ENCODE measurements around the gene PHF1.

PHF1 gene

DNA sequence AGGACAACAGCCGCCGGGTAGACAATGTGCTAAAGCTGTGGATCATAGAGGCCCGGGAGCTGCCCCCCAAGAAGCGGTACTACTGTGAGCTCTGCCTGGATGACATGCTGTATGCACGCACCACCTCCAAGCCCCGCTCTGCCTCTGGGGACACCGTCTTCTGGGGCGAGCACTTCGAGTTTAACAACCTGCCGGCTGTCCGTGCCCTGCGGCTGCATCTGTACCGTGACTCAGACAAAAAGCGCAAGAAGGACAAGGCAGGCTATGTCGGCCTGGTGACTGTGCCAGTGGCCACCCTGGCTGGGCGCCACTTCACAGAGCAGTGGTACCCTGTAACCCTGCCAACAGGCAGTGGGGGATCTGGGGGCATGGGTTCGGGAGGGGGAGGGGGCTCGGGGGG lies 26.9 kb downstream of the PHF1 start:
- Histone ChIP-seq H3K27ac (ENCODE audit: low read depth, low read length) (no peak overlapping the region), H3K4me3 (ENCODE audit: low read depth, low read length) (no peak overlapping the region), H3K27me3 (ENCODE audit: control insufficient read depth, insufficient read depth, low read length) (no peaks in the 10 kb centered on the region), H3K36me3 (ENCODE audit: control insufficient read depth, insufficient read depth, low read length) (peaks cover 75% of the 10 kb centered on the region), H3K9me3 (ENCODE audit: control insufficient read depth, insufficient read depth, low read length) (no peaks in the 10 kb centered on the region), H3K4me1 (ENCODE audit: control insufficient read depth, insufficient read depth, low read length) (peaks cover 13% of the 10 kb centered on the region), H3K9ac (ENCODE audit: low read depth, low read length) (no peak overlapping the region)

DNA sequence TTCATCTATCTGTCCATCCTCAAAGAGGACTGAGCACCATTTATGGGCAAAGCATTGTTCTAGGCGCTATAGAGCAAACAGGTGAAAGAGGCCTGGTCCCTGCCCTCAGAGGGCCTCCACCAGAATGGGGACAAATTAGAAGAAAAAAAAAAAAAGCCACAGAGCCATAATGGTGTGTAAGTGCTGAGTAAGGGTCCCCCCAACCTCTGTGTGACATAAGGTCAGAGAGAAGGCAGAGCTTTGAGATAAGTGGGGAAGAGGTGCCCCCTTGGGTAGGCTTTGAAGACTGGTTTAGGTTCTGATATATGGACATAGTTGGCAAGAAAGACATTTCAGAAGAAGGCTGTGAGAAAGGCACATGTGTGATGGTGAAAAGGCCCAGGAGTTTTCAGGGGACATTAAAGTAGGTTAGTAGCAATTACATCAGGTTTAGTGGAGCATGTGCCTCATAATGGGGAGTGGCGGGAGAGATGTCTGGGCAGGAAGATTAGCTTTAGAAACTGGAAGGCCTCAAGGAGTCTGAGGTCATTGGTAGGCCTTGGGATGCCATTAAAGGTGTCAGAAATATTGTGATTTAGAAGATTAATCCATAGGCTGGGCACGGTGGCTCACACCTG lies 28.3 kb downstream of the PHF1 start:
- H3K4me1 ChIP-seq (ENCODE audit: control insufficient read depth, insufficient read depth, low read length) = peaks cover 2% of the 10 kb centered on the region
- peaks cover 86% of the 10 kb centered on the region for H3K36me3 ChIP-seq (ENCODE audit: control insufficient read depth, insufficient read depth, low read length)
- no peak overlapping the region for H3K27ac ChIP-seq (ENCODE audit: low read depth, low read length)

DNA sequence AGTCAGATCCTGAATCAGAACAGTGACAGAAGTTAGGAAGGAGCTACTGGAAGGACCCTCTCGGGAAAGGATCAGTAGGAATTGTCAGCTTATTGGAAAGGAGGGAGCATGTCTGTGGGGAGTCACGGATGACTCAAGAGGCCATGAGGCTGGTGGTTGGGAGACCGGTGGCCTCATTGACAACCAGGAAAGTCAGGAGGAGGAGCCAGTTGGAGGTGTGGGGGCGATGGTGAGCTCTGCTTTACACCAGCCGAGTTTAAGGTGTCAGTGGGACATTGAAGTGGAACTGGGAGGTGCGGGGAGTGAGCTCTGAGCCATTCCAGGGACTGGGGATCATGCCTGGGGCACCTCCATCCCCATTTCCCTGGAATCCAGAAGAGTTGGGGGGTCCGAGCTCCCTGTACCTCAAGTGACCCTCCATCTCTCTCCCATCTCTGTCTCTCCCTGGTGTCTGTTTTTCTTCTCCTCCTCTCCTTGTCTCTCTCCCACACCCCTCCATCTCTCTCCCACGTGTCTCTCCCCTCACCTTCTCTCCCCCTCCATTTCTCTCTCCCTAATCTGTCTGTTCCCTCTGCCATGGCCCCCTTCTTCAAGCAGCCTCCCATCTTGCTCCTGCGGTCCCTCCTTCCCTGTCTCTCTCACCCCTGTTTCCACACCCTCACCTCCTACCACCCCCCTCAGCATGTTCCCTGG lies 29.3 kb downstream of the PHF1 start:
- no peak overlapping the region for H3K4me3 ChIP-seq (ENCODE audit: low read depth, low read length)
- no peaks in the 10 kb centered on the region for H3K27me3 ChIP-seq (ENCODE audit: control insufficient read depth, insufficient read depth, low read length)
- peaks cover 94% of the 10 kb centered on the region for H3K36me3 ChIP-seq (ENCODE audit: control insufficient read depth, insufficient read depth, low read length)
- no peaks in the 10 kb centered on the region for H3K4me1 ChIP-seq (ENCODE audit: control insufficient read depth, insufficient read depth, low read length)
- no peaks in the 10 kb centered on the region for H3K9me3 ChIP-seq (ENCODE audit: control insufficient read depth, insufficient read depth, low read length)
- H3K27ac ChIP-seq (ENCODE audit: low read depth, low read length) = no peak overlapping the region
- no peak overlapping the region for H3K9ac ChIP-seq (ENCODE audit: low read depth, low read length)

More for the DNA sequence above, 28.3 kb downstream of the PHF1 start:
- H3K9ac ChIP-seq (ENCODE audit: low read depth, low read length) = no peak overlapping the region
- no peaks in the 10 kb centered on the region for H3K27me3 ChIP-seq (ENCODE audit: control insufficient read depth, insufficient read depth, low read length)
- no peaks in the 10 kb centered on the region for H3K9me3 ChIP-seq (ENCODE audit: control insufficient read depth, insufficient read depth, low read length)
- H3K4me3 ChIP-seq (ENCODE audit: low read depth, low read length) = no peak overlapping the region

DNA sequence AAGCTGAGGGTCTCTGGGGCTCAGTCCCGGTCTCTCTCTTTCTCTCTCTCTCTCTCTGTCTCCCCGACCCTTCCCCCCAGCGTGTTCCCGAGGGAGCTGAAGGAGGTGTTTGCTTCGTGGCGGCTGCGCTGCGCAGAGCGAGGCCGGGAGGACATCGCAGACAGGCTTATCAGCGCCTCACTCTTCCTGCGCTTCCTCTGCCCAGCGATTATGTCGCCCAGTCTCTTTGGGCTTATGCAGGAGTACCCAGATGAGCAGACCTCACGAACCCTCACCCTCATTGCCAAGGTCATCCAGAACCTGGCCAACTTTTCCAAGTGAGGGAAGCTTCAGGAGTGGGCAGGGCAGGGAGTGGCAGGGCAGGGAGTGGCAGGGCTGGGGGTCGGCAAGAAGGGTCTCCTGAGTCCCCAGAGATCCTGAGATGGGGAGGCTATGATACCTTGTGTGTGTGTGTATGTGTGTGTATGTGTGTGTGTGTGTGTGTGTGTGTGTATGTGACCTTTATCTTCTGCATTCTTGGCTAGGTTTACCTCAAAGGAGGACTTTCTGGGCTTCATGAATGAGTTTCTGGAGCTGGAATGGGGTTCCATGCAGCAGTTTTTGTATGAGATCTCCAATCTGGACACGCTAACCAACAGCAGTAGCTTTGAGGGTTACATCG lies 30.0 kb downstream of the PHF1 start:
- H3K27me3 ChIP-seq (ENCODE audit: control insufficient read depth, insufficient read depth, low read length) = no peaks in the 10 kb centered on the region
- H3K9ac ChIP-seq (ENCODE audit: low read depth, low read length) = no peak overlapping the region
- H3K9me3 ChIP-seq (ENCODE audit: control insufficient read depth, insufficient read depth, low read length) = no peaks in the 10 kb centered on the region
- H3K36me3 ChIP-seq (ENCODE audit: control insufficient read depth, insufficient read depth, low read length) = peaks cover 93% of the 10 kb centered on the region
- H3K27ac ChIP-seq (ENCODE audit: low read depth, low read length) = no peak overlapping the region
- H3K4me1 ChIP-seq (ENCODE audit: control insufficient read depth, insufficient read depth, low read length) = no peaks in the 10 kb centered on the region
- no peak overlapping the region for H3K4me3 ChIP-seq (ENCODE audit: low read depth, low read length)

- peaks cover 93% of the 10 kb centered on the region for H3K36me3 ChIP-seq (ENCODE audit: control insufficient read depth, insufficient read depth, low read length)
- no peak overlapping the region for H3K27ac ChIP-seq (ENCODE audit: low read depth, low read length)
Observed at GRCh38 chr6:33441457-33441856, 30.6 kb downstream of the PHF1 start.

DNA sequence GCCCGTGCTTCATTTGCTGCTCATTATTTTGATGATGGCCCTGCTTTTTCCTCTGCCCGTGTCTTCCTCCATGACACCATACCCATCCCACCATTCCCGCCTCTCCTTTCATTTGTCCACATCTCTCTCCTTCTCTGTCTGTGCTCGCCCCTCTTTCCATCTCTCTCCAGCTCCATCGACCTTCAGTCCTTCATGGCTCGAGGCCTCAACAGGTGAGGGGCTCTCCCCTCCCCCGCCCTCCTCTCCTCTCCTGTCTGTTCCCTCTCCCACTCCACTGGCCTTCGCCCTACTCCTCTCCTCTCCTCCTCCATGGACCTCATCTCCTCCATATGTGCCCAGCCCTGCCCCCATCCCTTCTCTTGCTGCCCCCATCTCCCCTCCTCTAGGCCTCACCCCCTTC lies 31.5 kb downstream of the PHF1 start:
- H3K4me1 ChIP-seq (ENCODE audit: control insufficient read depth, insufficient read depth, low read length) = no peaks in the 10 kb centered on the region
- no peak overlapping the region for H3K4me3 ChIP-seq (ENCODE audit: low read depth, low read length)
- no peak overlapping the region for H3K27ac ChIP-seq (ENCODE audit: low read depth, low read length)
- peaks cover 93% of the 10 kb centered on the region for H3K36me3 ChIP-seq (ENCODE audit: control insufficient read depth, insufficient read depth, low read length)
- no peak overlapping the region for H3K9ac ChIP-seq (ENCODE audit: low read depth, low read length)
- H3K9me3 ChIP-seq (ENCODE audit: control insufficient read depth, insufficient read depth, low read length) = no peaks in the 10 kb centered on the region
- no peaks in the 10 kb centered on the region for H3K27me3 ChIP-seq (ENCODE audit: control insufficient read depth, insufficient read depth, low read length)

More at GRCh38 chr6:33441457-33441856, 30.6 kb downstream of the PHF1 start:
- H3K4me1 ChIP-seq (ENCODE audit: control insufficient read depth, insufficient read depth, low read length) = no peaks in the 10 kb centered on the region
- H3K9ac ChIP-seq (ENCODE audit: low read depth, low read length) = no peak overlapping the region
- H3K27me3 ChIP-seq (ENCODE audit: control insufficient read depth, insufficient read depth, low read length) = no peaks in the 10 kb centered on the region
- no peak overlapping the region for H3K4me3 ChIP-seq (ENCODE audit: low read depth, low read length)
- H3K9me3 ChIP-seq (ENCODE audit: control insufficient read depth, insufficient read depth, low read length) = no peaks in the 10 kb centered on the region

DNA sequence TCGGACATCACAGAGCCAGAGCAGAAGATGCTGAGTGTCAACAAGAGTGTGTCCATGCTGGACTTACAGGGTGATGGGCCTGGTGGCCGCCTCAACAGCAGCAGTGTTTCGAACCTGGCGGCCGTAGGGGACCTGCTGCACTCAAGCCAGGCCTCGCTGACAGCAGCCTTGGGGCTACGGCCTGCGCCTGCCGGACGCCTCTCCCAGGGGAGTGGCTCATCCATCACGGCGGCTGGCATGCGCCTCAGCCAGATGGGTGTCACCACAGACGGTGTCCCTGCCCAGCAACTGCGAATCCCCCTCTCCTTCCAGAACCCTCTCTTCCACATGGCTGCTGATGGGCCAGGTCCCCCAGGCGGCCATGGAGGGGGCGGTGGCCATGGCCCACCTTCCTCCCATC lies 32.2 kb downstream of the PHF1 start:
- Histone ChIP-seq H3K36me3 (ENCODE audit: control insufficient read depth, insufficient read depth, low read length) (peaks cover 94% of the 10 kb centered on the region), H3K27me3 (ENCODE audit: control insufficient read depth, insufficient read depth, low read length) (no peaks in the 10 kb centered on the region), H3K9me3 (ENCODE audit: control insufficient read depth, insufficient read depth, low read length) (no peaks in the 10 kb centered on the region)

DNA sequence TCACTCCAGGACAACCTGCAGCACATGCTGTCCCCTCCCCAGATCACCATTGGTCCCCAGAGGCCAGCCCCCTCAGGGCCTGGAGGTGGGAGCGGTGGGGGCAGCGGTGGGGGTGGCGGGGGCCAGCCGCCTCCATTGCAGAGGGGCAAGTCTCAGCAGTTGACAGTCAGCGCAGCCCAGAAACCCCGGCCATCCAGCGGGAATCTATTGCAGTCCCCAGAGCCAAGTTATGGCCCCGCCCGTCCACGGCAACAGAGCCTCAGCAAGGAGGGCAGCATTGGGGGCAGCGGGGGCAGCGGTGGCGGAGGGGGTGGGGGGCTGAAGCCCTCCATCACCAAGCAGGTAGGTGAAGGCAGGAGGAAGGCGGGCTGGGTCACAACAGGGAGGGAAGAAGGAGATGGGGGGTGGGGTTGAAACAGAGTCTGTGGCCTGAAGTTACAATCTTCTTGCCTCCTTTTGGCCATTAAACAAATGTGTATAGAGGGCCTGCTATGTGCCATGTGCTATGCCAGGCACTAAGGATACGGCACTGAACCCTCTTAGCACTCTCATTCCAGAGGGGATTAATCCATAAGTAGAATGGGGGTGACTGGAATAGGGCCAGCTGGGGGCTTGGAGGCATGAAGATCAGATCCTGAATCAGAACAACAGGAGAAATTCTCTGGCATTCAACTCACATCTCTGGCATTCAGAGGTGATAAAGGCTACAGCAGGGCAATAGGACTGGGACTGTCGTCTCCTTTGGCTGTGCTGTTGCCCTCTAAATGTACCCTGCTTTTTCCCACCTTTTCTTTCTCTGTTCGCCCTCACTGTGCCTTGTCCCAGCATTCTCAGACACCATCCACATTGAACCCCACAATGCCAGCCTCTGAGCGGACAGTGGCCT lies 33.0 kb downstream of the PHF1 start:
- no peak overlapping the region for H3K9ac ChIP-seq (ENCODE audit: low read depth, low read length)
- no peaks in the 10 kb centered on the region for H3K27me3 ChIP-seq (ENCODE audit: control insufficient read depth, insufficient read depth, low read length)
- H3K36me3 ChIP-seq (ENCODE audit: control insufficient read depth, insufficient read depth, low read length) = peaks cover 94% of the 10 kb centered on the region
- no peak overlapping the region for H3K27ac ChIP-seq (ENCODE audit: low read depth, low read length)
- no peaks in the 10 kb centered on the region for H3K9me3 ChIP-seq (ENCODE audit: control insufficient read depth, insufficient read depth, low read length)
- H3K4me1 ChIP-seq (ENCODE audit: control insufficient read depth, insufficient read depth, low read length) = no peaks in the 10 kb centered on the region
- no peak overlapping the region for H3K4me3 ChIP-seq (ENCODE audit: low read depth, low read length)

More for the DNA sequence above, 32.2 kb downstream of the PHF1 start:
- H3K27ac ChIP-seq (ENCODE audit: low read depth, low read length) = no peak overlapping the region
- H3K9ac ChIP-seq (ENCODE audit: low read depth, low read length) = no peak overlapping the region
- no peaks in the 10 kb centered on the region for H3K4me1 ChIP-seq (ENCODE audit: control insufficient read depth, insufficient read depth, low read length)
- no peak overlapping the region for H3K4me3 ChIP-seq (ENCODE audit: low read depth, low read length)

DNA sequence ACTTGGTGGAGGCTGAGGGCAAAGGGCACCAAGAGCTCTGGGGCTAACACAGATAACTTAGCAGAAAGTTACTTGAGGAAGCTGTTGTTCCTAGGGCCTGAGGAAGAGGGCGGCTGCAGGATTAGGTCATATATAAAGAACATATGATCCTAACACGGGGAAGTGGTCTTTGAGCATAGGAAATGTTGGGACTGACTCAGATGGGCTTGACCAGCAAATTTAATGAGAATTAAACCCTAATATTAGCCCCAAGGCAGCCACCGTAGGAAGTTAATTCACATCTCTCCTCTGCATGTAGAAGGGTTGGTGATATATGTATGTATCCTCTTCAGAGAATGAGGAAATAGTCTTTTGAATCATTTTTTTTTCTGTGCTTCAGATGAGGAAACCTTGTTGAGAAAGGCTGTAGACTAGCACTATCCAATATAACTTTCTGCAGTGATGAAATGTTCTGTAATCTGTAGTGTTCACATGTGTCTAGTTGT lies 34.3 kb downstream of the PHF1 start:
- no peak overlapping the region for H3K9ac ChIP-seq (ENCODE audit: low read depth, low read length)
- no peaks in the 10 kb centered on the region for H3K27me3 ChIP-seq (ENCODE audit: control insufficient read depth, insufficient read depth, low read length)
- no peaks in the 10 kb centered on the region for H3K4me1 ChIP-seq (ENCODE audit: control insufficient read depth, insufficient read depth, low read length)
- no peaks in the 10 kb centered on the region for H3K9me3 ChIP-seq (ENCODE audit: control insufficient read depth, insufficient read depth, low read length)
- H3K27ac ChIP-seq (ENCODE audit: low read depth, low read length) = no peak overlapping the region
- H3K36me3 ChIP-seq (ENCODE audit: control insufficient read depth, insufficient read depth, low read length) = peaks cover 97% of the 10 kb centered on the region
- no peak overlapping the region for H3K4me3 ChIP-seq (ENCODE audit: low read depth, low read length)

GRCh38 chr6:33446356-33446755 lies 35.5 kb downstream of the PHF1 start:
- Histone ChIP-seq H3K36me3 (ENCODE audit: control insufficient read depth, insufficient read depth, low read length) (peaks cover 94% of the 10 kb centered on the region), H3K27me3 (ENCODE audit: control insufficient read depth, insufficient read depth, low read length) (no peaks in the 10 kb centered on the region), H3K27ac (ENCODE audit: low read depth, low read length) (no peak overlapping the region), H3K9me3 (ENCODE audit: control insufficient read depth, insufficient read depth, low read length) (no peaks in the 10 kb centered on the region), H3K4me3 (ENCODE audit: low read depth, low read length) (no peak overlapping the region), H3K4me1 (ENCODE audit: control insufficient read depth, insufficient read depth, low read length) (no peaks in the 10 kb centered on the region), H3K9ac (ENCODE audit: low read depth, low read length) (no peak overlapping the region)
